GM11168 (cell line): ENCODE measurements around the gene KIAA0408.

Source experiments
- in situ Hi-C: fragments of 300-500 bp; cut with MboI; formaldehyde crosslinking; loops from one replicate; pipeline ENCODE4 v1.12.0; 2022; ENCODE audit warnings: low sequenced_read_pairs; ENCODE audit not compliant: unreplicated experiment

The KIAA0408 gene

DNA sequence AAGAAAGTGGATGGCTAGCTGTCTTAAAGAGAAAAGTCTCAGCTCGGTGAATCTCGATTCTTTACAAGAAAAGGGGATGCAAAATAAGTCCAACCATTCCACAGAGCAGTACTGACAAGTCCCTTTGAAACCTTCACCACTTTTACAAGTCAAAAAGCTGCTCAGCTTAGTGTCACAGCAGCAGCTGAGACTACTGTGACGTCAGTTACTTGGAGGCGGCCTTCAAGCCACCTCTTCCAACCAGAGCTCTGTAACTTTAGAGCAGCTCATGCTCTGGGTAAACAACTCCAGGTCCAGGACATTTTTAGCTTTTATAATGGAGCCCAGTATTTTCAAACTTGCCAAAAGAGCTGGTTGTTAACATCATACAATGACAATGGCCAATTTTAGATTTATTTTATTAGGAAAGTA, at the start of gene KIAA0408:
TSS of gene KIAA0408 (minus strand) at position 159 of the 411 bp plus-strand sequence. CDS start 5,408 bp downstream, outside the sequence.
- in situ Hi-C loops: no loop called here

- in situ Hi-C loops: no loop called here
Measured at GRCh38 chr6:127506894-127507293, 47.7 kb upstream of the KIAA0408 start.

DNA sequence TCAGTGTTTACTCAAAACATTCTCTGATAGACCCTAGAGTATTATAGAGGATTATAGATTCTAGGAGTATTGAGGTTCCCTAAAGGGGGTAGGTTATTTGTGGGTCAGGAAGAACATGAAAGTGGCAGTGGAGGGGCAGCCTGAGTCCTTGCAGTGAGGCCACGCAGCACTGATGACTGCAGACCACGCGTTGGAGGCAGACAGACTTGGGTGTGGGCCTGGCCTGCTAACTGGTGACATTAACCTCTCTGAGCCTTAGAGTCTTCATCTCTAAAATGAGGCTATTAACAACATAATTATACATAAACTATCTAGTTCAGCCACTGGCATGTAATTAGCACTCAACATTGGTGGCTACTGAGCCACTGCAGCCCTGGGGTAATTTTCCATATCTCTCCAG, 43.8 kb upstream of the KIAA0408 start:
- in situ Hi-C loops: no loop called here

DNA sequence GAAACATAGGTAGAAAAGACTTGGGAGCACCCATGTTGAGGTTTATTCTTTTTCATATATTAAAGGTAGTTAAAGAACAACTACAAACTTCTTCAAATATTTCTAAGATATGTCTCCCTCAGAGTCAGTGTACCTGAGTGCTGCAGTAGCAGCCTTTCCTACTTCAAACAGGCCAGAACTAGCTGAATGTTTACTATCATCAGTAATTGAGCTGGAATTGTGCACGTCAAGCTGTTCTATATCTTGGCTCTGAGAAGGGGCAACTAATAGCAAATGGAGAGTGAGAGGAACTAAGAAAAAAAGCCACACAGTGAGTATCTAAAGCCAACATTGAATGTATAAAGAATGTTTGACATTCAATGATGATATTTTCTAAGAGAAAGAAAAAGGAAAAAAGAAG, 38.2 kb upstream of the KIAA0408 start:
- in situ Hi-C loops: no loop called here

DNA sequence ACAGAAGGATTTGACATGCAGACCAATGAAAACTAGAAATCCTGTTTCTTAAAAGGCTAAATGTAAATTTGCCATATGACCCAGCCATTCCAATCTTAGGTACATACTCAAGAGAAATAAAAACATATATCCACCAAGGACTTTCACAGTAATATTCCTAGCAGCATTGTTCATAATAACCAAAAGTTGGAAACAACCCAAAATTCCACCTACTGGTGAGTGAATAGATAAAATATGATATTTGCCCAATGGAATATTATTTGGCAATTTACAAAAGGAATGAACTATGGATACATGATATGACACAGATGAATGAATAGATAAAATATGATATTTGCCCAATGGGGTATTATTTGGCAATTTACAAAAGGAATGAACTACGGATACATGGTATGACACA, 37.3 kb upstream of the KIAA0408 start:
- in situ Hi-C loops: no loop called here

DNA sequence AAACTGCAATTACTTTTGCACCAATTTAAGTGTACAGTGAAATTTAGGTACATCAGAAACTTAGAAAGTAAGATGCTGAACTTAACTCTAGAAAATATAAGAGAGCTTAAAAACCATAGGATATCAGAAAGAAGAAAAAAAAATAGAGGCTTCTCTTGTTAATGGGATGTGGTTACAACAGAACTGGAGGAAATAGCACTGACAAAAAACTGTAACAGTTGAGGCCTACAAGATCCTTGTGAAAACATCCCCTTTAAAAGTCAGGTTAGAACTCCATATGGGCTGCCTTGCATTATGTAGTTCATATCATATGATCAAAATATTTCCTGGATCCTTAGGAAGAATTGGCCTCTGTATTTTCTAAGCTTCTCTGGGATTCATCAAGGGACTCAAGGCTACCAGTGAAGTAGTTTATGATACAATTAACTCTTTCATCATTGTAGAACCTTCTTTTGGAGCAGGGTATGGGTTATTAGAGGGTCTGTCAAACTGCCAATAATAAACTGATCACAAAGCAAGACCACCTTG, 35.1 kb upstream of the KIAA0408 start:
- in situ Hi-C loops: no loop called here

- in situ Hi-C loops: no loop called here
Measured at GRCh38 chr6:127489248-127489647, 30.1 kb upstream of the KIAA0408 start.

DNA sequence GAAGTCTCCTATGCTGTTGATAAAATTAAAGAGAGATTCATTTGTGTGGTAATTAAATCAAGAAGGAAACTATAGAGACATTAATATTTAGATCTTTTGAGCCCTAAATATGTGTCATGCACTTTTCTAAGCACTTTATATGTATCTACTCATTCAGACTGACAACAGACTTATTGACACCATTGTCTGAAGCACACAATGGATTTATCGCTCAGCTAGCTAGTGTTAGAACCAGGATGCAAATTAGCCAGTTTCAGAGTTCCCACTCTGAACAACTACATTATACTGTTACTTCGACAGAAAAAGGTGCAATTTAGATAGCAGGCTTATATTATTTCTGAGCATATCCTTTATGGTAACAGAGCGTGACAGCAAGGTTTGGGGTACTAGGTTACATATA, 27.7 kb upstream of the KIAA0408 start:
- in situ Hi-C loops: no loop called here

DNA sequence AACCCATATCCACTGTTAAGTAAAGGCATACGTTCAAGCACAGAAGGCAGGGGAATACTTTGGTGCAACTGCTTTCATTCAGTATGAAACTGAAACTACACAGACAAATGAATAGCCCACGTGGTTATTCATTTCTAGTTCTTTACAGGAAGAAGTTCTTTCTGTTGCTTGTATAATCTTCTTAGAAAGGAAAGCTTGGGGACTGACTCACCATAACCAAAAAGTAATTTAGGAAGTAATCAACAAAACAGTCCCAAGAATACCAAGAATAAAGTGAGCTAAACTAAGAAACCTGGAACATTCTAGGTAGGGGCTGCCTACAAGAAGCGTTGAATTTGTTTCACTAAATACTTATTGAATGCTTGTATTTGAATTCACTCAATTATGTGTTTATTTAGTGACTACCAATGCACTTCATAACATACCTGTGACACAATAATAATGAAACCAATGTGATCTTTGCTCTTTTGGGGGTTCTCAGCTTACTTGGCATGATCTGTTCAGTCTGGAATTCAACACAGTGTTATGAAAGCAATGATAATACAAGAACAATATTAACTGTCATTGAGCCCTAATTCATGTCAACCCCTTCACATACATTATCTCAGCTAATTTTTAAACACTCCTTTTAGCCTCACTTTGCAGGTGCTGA, 25.1 kb upstream of the KIAA0408 start:
- in situ Hi-C loops: no loop called here

GRCh38 chr6:127483399-127484055, 24.3 kb upstream of the KIAA0408 start:
- in situ Hi-C loops: no loop called here

DNA sequence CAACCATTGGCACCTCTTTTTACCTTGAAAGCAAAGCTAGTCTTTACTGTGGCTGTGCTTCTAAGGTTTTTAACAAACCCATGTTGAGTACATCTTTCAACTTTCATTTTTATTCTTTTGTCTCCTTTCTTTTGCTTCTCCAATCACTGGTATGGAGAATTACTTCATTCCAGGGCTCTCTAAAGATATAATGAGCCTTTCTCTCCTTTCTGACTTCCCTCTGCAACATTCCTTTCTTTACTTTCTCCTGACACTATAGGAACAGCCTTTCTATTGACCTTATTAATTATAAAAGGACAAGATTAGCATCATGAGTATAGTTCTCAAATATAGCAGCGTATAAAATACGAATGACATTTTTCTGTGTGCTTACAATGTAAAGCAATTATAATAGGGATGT, 23.1 kb upstream of the KIAA0408 start:
- in situ Hi-C loops: no loop called here

GRCh38 chr6:127481628-127482027, 22.4 kb upstream of the KIAA0408 start:
- in situ Hi-C loops: no loop called here

DNA sequence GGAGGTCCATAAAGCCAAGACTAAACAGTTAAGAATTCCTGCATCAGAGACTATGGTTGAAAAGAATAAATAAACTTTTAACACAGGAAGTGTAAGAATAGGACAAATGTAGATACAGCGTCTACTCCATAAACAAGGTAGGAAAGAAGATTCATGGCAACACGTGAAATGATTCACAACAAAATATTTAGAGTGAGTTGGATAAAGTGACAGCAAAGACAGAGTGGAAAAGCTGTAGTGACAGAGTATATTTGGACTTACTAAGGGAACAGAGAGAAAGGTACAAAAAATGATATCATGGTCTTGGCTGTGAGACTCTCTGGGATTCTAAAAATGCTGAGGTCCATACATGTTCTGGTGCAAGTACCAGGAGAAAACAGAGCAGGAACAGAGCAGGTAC, 21.9 kb upstream of the KIAA0408 start:
- in situ Hi-C loops: no loop called here

DNA sequence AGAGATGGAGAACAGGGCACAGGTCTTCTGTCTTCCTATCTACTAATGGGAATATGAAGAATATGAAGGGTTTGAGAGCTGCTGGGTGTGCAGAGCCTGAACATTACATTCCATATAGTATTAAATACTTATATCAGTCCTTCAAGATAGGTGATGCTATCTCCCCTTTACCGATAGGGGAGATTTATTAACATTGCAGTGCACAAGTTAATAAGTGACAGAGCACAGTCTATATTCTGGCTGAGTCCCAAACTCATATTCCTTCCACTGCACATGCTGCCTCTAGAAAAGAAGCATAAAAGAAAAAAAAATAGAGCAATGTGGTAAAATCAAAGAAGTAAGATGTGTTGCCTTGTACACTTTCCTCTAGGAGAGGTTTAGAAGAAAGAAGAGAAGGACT, 18.5 kb upstream of the KIAA0408 start:
- in situ Hi-C loops: no loop called here

DNA sequence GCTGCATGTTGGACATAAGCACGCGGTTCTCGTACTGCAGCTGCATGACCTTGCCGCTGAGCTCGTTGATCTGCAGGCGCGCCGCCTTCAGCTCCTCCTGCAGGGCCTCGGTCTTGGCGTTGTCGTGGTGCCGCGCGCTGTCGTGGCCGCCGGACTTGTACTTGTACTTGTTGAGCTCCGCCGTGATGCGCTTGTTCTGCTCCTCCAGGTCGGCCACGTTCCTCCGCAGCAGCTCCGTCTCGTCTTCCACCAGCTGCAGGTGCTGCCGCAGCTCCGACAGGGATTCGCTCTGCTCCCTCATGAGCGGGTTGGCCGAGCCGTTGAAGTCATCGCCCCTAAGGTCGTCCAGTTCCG, 16.6 kb upstream of the KIAA0408 start:
- in situ Hi-C loops: no loop called here

DNA sequence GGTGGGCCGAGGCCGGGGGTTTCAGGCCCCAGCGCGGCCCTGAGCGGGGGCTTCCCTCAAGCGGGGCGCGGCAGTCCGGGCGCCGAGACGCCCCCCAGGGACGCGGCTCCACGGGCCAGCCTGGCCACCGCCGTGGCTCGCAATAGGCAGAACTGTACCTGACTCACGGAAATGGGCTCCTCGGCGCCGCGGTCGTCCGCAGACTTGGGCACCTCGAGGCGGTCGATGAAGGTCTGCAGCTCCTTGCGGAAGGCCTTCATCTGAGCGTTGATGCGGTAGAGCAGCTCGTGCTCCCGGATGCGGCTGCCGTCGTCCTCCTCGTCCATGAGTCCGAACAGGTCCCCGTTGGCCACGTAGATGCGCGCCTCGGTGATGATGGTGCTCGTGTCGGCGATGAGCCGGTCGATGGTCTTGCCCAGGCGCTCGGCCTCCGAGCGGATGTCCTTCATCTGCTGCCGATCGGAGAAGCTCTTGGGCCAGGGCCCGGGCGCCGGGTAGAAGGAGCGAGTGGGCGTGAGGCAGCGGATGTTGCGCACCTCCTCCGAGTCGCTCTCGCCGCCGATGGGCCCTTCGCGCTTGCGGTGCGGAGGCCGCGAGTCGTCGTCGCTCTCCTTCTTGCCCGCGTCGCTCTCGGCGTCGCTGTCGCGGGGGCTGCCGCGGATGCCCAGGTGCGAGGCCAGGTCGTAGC, 16.1 kb upstream of the KIAA0408 start:
- in situ Hi-C loops: no loop called here

- in situ Hi-C loops: no loop called here
Measured at GRCh38 chr6:127471379-127472255, 12.4 kb upstream of the KIAA0408 start.

DNA sequence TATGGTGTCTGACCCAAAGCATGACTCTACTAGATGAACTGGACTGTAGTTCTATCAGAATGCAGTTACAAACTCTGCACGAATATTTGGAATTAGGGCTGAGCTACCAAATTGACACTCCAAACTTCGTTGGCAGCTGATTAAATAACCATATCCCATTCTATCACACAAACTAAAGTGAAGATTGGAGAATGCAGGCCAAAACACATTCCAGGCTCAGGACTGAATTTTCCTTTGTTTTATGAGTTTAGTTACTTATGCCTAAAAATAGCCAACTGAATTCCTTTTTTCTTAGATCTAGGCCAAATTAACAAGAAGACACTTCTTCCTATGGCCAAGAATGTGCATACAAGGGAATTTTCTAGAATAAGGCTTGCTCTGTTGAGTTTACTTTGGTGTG, 9.7 kb upstream of the KIAA0408 start:
- in situ Hi-C loops: loop anchor here (5.0 kb wide), 1 partner anchor 78 kb away; no protein-coding TSS in a partner anchor

GRCh38 chr6:127466416-127466815, 7.2 kb upstream of the KIAA0408 start:
- in situ Hi-C loops: loop anchor here (5.0 kb wide), 1 partner anchor 81 kb away; no protein-coding TSS in a partner anchor

GRCh38 chr6:127464881-127465459, 5.8 kb upstream of the KIAA0408 start:
- in situ Hi-C loops: loop anchor here (5.0 kb wide), 1 partner anchor 82 kb away; no protein-coding TSS in a partner anchor
